Measurements from ENCODE around the gene CDKN2B.

CDKN2B gene

GRCh38 chr9:21997480-21997879 lies 11.6 kb downstream of the CDKN2B start:
- DNase-seq: no peak
- in situ Hi-C loops (cut with MboI; ENCODE audit: low pct_unique_long_range_greater_than_20kb, low sequenced_read_pairs): no loop called here

GRCh38 chr9:21996858-21997257 lies 12.2 kb downstream of the CDKN2B start:
- DNase-seq: no peak
- in situ Hi-C loops (cut with MboI; ENCODE audit: low pct_unique_long_range_greater_than_20kb, low sequenced_read_pairs): no loop called here

- in situ Hi-C loops (cut with MboI; ENCODE audit: low pct_unique_long_range_greater_than_20kb, low sequenced_read_pairs): no loop called here
- DNase-seq: peak; percentile 75
Measured at GRCh38 chr9:21996438-21996837, 12.7 kb downstream of the CDKN2B start.

GRCh38 chr9:21995666-21996398 lies 13.3 kb downstream of the CDKN2B start:
- peak; percentile 67 for DNase-seq
- in situ Hi-C loops (cut with MboI; ENCODE audit: low pct_unique_long_range_greater_than_20kb, low sequenced_read_pairs): no loop called here

- in situ Hi-C loops (cut with MboI; ENCODE audit: low pct_unique_long_range_greater_than_20kb, low sequenced_read_pairs): no loop called here
- peak; percentile 94 for DNase-seq
Measured at GRCh38 chr9:21995006-21995665, 14.0 kb downstream of the CDKN2B start.

GRCh38 chr9:21994556-21995005 lies 14.5 kb downstream of the CDKN2B start, which contains the start of gene CDKN2B-AS1:
TSS of gene CDKN2B-AS1 (plus strand) at chr9:21994791.
- DNase-seq: peak; percentile 90
- in situ Hi-C loops (cut with MboI; ENCODE audit: low pct_unique_long_range_greater_than_20kb, low sequenced_read_pairs): no loop called here

GRCh38 chr9:21993893-21994555 lies 15.1 kb downstream of the CDKN2B start, which contains the start of gene CDKN2A:
TSS of gene CDKN2A (minus strand) at chr9:21994392.
- in situ Hi-C loops (cut with MboI; ENCODE audit: low pct_unique_long_range_greater_than_20kb, low sequenced_read_pairs): no loop called here
- DNase-seq: peak; percentile 81

GRCh38 chr9:21993007-21993406 lies 16.1 kb downstream of the CDKN2B start:
- DNase-seq: no peak
- in situ Hi-C loops (cut with MboI; ENCODE audit: low pct_unique_long_range_greater_than_20kb, low sequenced_read_pairs): no loop called here

GRCh38 chr9:21991072-21991959 lies 17.8 kb downstream of the CDKN2B start:
- DNase-seq: peak; percentile 47
- in situ Hi-C loops (cut with MboI; ENCODE audit: low pct_unique_long_range_greater_than_20kb, low sequenced_read_pairs): no loop called here

GRCh38 chr9:21989440-21990189 lies 19.5 kb downstream of the CDKN2B start:
- in situ Hi-C loops (cut with MboI; ENCODE audit: low pct_unique_long_range_greater_than_20kb, low sequenced_read_pairs): no loop called here
- DNase-seq: no peak

GRCh38 chr9:21988056-21988990 lies 20.8 kb downstream of the CDKN2B start:
- in situ Hi-C loops (cut with MboI; ENCODE audit: low pct_unique_long_range_greater_than_20kb, low sequenced_read_pairs): no loop called here
- DNase-seq: peak; percentile 25

GRCh38 chr9:21985964-21986667 lies 23.0 kb downstream of the CDKN2B start:
- in situ Hi-C loops (cut with MboI; ENCODE audit: low pct_unique_long_range_greater_than_20kb, low sequenced_read_pairs): no loop called here
- DNase-seq: no peak

GRCh38 chr9:21984101-21984500 lies 25.0 kb downstream of the CDKN2B start:
- no peak for DNase-seq
- in situ Hi-C loops (cut with MboI; ENCODE audit: low pct_unique_long_range_greater_than_20kb, low sequenced_read_pairs): no loop called here

- in situ Hi-C loops (cut with MboI; ENCODE audit: low pct_unique_long_range_greater_than_20kb, low sequenced_read_pairs): no loop called here
Measured at GRCh38 chr9:21983561-21983935, 25.6 kb downstream of the CDKN2B start.

GRCh38 chr9:21982861-21983560 lies 26.1 kb downstream of the CDKN2B start:
- DNase-seq: no peak
- in situ Hi-C loops (cut with MboI; ENCODE audit: low pct_unique_long_range_greater_than_20kb, low sequenced_read_pairs): no loop called here

More at GRCh38 chr9:21983561-21983935, 25.6 kb downstream of the CDKN2B start:
- peak; percentile 54 for DNase-seq

- in situ Hi-C loops (cut with MboI; ENCODE audit: low pct_unique_long_range_greater_than_20kb, low sequenced_read_pairs): no loop called here
- no peak for DNase-seq
Measured at GRCh38 chr9:21982391-21982790, 26.7 kb downstream of the CDKN2B start.

Data from KBM-7 (cell line).